H9 (cell line): ENCODE results near the gene IRAK1. TPM values are rescaled to one million over a fixed set of nuclear protein-coding genes. Genes with fewer than 3 reads are reported as not detected.
A peak's percentile ranks its signal among the peaks of the same experiment; 100 is the strongest.

Source experiments
- DNase-seq: peaks from one replicate; pipeline ENCODE4 v3.0.0-alpha.2; 2017
- H2AFZ ChIP-seq: one replicate; pipeline ENCODE4 v1.6.1; 2013; ENCODE audit warnings: mild to moderate bottlenecking, low read length, control low read depth, moderate library complexity
- H2AK5ac ChIP-seq: 2 replicates; pipeline ENCODE4 v1.6.1; 2013; ENCODE audit warnings: low read length, control low read depth, mixed read lengths; ENCODE audit not compliant: insufficient read length
- H2BK120ac ChIP-seq: one replicate; pipeline ENCODE4 v1.6.1; 2013; ENCODE audit warnings: low read depth, mild to moderate bottlenecking, low read length, control low read depth, inconsistent platforms; ENCODE audit not compliant: poor library complexity, severe bottlenecking
- H2BK12ac ChIP-seq: 2 replicates; pipeline ENCODE4 v1.6.1; 2013; ENCODE audit warnings: low read length, control low read depth, mixed read lengths, low read depth; ENCODE audit not compliant: insufficient read length
- H2BK15ac ChIP-seq: 2 replicates; pipeline ENCODE4 v1.6.1; 2013; ENCODE audit warnings: low read depth, low read length, control low read depth
- H2BK20ac ChIP-seq: one replicate; pipeline ENCODE4 v1.6.1; 2013; ENCODE audit warnings: low read depth, mild to moderate bottlenecking, low read length, control low read depth, inconsistent platforms; ENCODE audit not compliant: poor library complexity, severe bottlenecking
- H2BK5ac ChIP-seq: 2 replicates; pipeline ENCODE4 v1.6.1; 2013; ENCODE audit warnings: low read length, control low read depth, mixed read lengths; ENCODE audit not compliant: insufficient read length
- H3K14ac ChIP-seq: 2 replicates; pipeline ENCODE4 v1.6.1; 2013; ENCODE audit warnings: low read length, control low read depth; ENCODE audit not compliant: insufficient read depth
- H3K18ac ChIP-seq: 2 replicates; pipeline ENCODE4 v1.6.1; 2013; ENCODE audit warnings: low read depth, mild to moderate bottlenecking, mixed read lengths, low read length, control low read depth; ENCODE audit not compliant: insufficient read length
- H3K23ac ChIP-seq: 2 replicates; pipeline ENCODE4 v1.6.1; 2013; ENCODE audit warnings: low read length, control low read depth, mixed read lengths, low read depth; ENCODE audit not compliant: insufficient read length
- H3K23me2 ChIP-seq: 2 replicates; pipeline ENCODE4 v1.6.1; 2013; ENCODE audit warnings: low read depth, mild to moderate bottlenecking, mixed read lengths, low read length, control low read depth; ENCODE audit not compliant: insufficient read length, poor library complexity, severe bottlenecking
- H3K27ac ChIP-seq: 2 replicates; pipeline ENCODE4 v1.5.1; 2013; ENCODE audit warnings: low read length, control low read depth, mixed read lengths, low read depth; ENCODE audit not compliant: insufficient read length
- H3K27me3 ChIP-seq: 2 replicates; pipeline ENCODE4 v1.6.1; 2013; ENCODE audit warnings: low read length, control low read depth, inconsistent platforms; ENCODE audit not compliant: insufficient read depth
- H3K4ac ChIP-seq: 2 replicates; pipeline ENCODE4 v1.6.1; 2013; ENCODE audit warnings: low read depth, mild to moderate bottlenecking, control low read depth, inconsistent platforms, low read length, moderate library complexity
- H3K4me1 ChIP-seq: 2 replicates; pipeline ENCODE4 v1.6.1; 2013; ENCODE audit warnings: low read length, control low read depth, inconsistent platforms; ENCODE audit not compliant: insufficient read depth
- H3K4me2 ChIP-seq: 2 replicates; pipeline ENCODE4 v1.6.1; 2013; ENCODE audit warnings: low read length, control low read depth, mixed read lengths; ENCODE audit not compliant: insufficient read length, insufficient read depth
- H3K56ac ChIP-seq: 2 replicates; pipeline ENCODE4 v1.6.1; 2013; ENCODE audit warnings: low read depth, mild to moderate bottlenecking, mixed read lengths, low read length, control low read depth; ENCODE audit not compliant: insufficient read length
- H3K79me1 ChIP-seq: 2 replicates; pipeline ENCODE4 v1.6.1; 2013; ENCODE audit warnings: low read depth, mild to moderate bottlenecking, moderate library complexity, low read length, control low read depth, inconsistent platforms; ENCODE audit not compliant: insufficient read depth, poor library complexity, severe bottlenecking
- H3K79me2 ChIP-seq: 2 replicates; pipeline ENCODE4 v1.6.1; 2013; ENCODE audit warnings: low read length, control low read depth, inconsistent platforms; ENCODE audit not compliant: insufficient read depth
- H3K9ac ChIP-seq: 2 replicates; pipeline ENCODE4 v1.6.1; 2013; ENCODE audit warnings: low read length, control low read depth, mixed read lengths; ENCODE audit not compliant: insufficient read length; ENCODE audit errors: extremely low read depth
- H3K9me3 ChIP-seq: one replicate; pipeline ENCODE4 v1.6.1; 2013; ENCODE audit warnings: low read depth, low read length, inconsistent platforms; ENCODE audit not compliant: control insufficient read depth
- H3T11ph ChIP-seq: one replicate; pipeline ENCODE4 v1.6.1; 2013; ENCODE audit warnings: mild to moderate bottlenecking, low read length, control low read depth, inconsistent platforms
- H4K20me1 ChIP-seq: one replicate; pipeline ENCODE4 v1.6.1; 2013; ENCODE audit not compliant: control insufficient read depth, insufficient read length, insufficient read depth
- H4K5ac ChIP-seq: 2 replicates; pipeline ENCODE4 v1.6.1; 2013; ENCODE audit warnings: low read depth, mild to moderate bottlenecking, mixed read lengths, low read length, control low read depth; ENCODE audit not compliant: insufficient read length
- H4K8ac ChIP-seq: replicated peaks from 2 replicates; pipeline ENCODE4 v1.6.1; 2013; ENCODE audit warnings: low read length, control low read depth, mixed read lengths, low read depth; ENCODE audit not compliant: insufficient read length
- H4K91ac ChIP-seq: 2 replicates; pipeline ENCODE4 v1.6.1; 2013; ENCODE audit warnings: low read depth, mild to moderate bottlenecking, moderate library complexity, mixed read lengths, low read length, control low read depth; ENCODE audit not compliant: insufficient read length
- H3K27ac Mint-ChIP-seq, 3 experiments: 2 replicates in 2 of 3; 3 replicates in 1 of 3; pipeline ENCODE4 v1.8.0; 2020 to 2021; ENCODE audit warnings: mixed read lengths in 3 of 3, mild to moderate bottlenecking in 1 of 3, moderate library complexity in 1 of 3
- H3K27me3 Mint-ChIP-seq: 2 replicates; pipeline ENCODE4 v1.8.0; 2021; ENCODE audit warnings: low read depth, mild to moderate bottlenecking, moderate library complexity, mixed read lengths
- H3K36me3 Mint-ChIP-seq, 3 experiments: 2 replicates in 2 of 3; 3 replicates in 1 of 3; pipeline ENCODE4 v1.8.0; 2020 to 2021; ENCODE audit warnings: low read depth in 3 of 3, mixed read lengths in 3 of 3; ENCODE audit not compliant: insufficient read depth in 1 of 3
- H3K4me1 Mint-ChIP-seq, 2 experiments: 2 replicates each; pipeline ENCODE4 v1.8.0; 2020; ENCODE audit warnings: mixed read lengths in 2 of 2
- H3K4me3 Mint-ChIP-seq, 2 experiments: 2 replicates in 1 of 2; 3 replicates in 1 of 2; pipeline ENCODE4 v1.8.0; 2020 to 2021; ENCODE audit warnings: mild to moderate bottlenecking in 2 of 2, mixed read lengths in 2 of 2, moderate library complexity in 1 of 2
- H3K9me3 Mint-ChIP-seq, 2 experiments: 2 replicates in 1 of 2; 3 replicates in 1 of 2; pipeline ENCODE4 v1.8.0; 2020; ENCODE audit warnings: mild to moderate bottlenecking in 2 of 2, mixed read lengths in 2 of 2, moderate library complexity in 1 of 2
- WGBS: extraction: QIAGEN DNeasy Blood & Tissue Kit; methylation state at CpG from one replicate; pipeline ENCODE4 v1.1.7; 2013; ENCODE audit warnings: missing lambda C conversion rate, low lambda C conversion rate, mixed read lengths; ENCODE audit not compliant: insufficient read length; ENCODE audit errors: extremely low coverage; 5-methylcytosine and 5-hydroxymethylcytosine counted together
- total RNA-seq: library from RNA; stranded (reverse); gene quantifications from 2 replicates; pipeline ENCODE4 v1.2.1, GENCODE V29; 2021
- TF ChIP-seq, protein P1 (sequence below): fragments of 200-600 bp; sonication (generic); conservative IDR thresholded peaks from 3 replicates; pipeline ENCODE4 v1.8.0; 2021; ENCODE audit warnings: antibody characterized with exemption, mild to moderate bottlenecking

IRAK1 gene
- total RNA-seq, 1 experiment from 2014 or later, result 98.4 TPM

DNA sequence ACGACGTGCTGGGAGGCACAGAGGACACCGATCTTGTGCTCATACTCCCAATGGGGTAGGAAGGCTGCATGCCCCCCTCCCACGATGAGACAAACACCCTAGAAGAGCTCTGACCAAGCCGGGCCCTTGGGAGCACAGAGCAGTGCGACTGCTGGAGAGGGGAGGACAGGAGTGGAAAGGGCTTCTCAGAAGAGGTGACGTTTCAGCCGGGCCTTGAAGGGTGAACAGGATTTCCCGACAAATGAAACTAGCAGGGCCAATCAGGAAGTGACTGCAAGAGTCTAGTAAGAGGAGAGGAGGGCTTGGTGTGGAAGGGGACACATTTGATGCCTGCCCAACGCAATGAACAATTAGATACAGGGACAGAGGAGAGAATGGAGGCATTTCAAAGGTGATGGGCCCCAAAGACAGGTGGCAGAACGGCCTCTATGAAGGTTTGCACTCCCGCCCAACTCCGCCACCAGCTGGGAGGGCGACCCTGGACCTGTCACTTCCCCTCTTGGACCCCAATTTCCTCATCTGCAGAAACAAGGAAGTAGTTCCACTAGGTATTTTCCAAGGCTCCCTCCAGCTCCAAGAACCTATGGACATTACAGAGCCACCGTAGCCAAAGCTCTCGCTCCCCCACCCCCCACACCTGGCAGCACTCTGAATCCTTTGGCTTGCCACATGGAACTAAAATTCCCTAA, 52.0 kb downstream of the IRAK1 start:
- Histone ChIP-seq H3K79me2 (peaks cover 50% of the 10 kb centered on the region; the same call in 1 of the 2 replicates), H3K18ac (no peak overlapping the region), H2BK20ac (no peak overlapping the region), H3K4me2 (peak overlapping the region; percentile 80), H3T11ph (no peak overlapping the region), H3K27ac (no peak overlapping the region), H3K14ac (no peak overlapping the region; the same call in 1 of the 2 replicates), H3K4ac (no peak overlapping the region), H2BK12ac (no peak overlapping the region), H4K91ac (no peak overlapping the region), H3K9ac (no peak overlapping the region), H3K9me3 (no peaks in the 10 kb centered on the region), H2AFZ (no peak overlapping the region), H2BK5ac (no peak overlapping the region), H4K20me1 (no peaks in the 10 kb centered on the region), H4K5ac (no peak overlapping the region), H2BK15ac (no peak overlapping the region), H3K79me1 (peaks cover 5% of the 10 kb centered on the region), H3K23me2 (peaks cover 13% of the 10 kb centered on the region), H2AK5ac (no peak overlapping the region), H3K4me1 (peaks cover 4% of the 10 kb centered on the region; the same call in 1 of the 2 replicates), H3K56ac (no peak overlapping the region), H3K27me3 (no peaks in the 10 kb centered on the region), H2BK120ac (no peak overlapping the region), H3K23ac (no peak overlapping the region), H4K8ac (no peak overlapping the region)
- DNase-seq, result no peak
- H3K27ac Mint-ChIP-seq, result peak overlapping the region; percentile 20 to 90 (median 38)
- peak overlapping the region; percentile 100 for H3K4me3 Mint-ChIP-seq
- peaks cover 29 to 38% of the 10 kb centered on the region in 2 experiments for H3K4me1 Mint-ChIP-seq
- no CpG with 5 or more reads among the region's 16 CpGs for WGBS
- TF ChIP-seq, protein P1, sequence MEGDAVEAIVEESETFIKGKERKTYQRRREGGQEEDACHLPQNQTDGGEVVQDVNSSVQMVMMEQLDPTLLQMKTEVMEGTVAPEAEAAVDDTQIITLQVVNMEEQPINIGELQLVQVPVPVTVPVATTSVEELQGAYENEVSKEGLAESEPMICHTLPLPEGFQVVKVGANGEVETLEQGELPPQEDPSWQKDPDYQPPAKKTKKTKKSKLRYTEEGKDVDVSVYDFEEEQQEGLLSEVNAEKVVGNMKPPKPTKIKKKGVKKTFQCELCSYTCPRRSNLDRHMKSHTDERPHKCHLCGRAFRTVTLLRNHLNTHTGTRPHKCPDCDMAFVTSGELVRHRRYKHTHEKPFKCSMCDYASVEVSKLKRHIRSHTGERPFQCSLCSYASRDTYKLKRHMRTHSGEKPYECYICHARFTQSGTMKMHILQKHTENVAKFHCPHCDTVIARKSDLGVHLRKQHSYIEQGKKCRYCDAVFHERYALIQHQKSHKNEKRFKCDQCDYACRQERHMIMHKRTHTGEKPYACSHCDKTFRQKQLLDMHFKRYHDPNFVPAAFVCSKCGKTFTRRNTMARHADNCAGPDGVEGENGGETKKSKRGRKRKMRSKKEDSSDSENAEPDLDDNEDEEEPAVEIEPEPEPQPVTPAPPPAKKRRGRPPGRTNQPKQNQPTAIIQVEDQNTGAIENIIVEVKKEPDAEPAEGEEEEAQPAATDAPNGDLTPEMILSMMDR, result no peak
- H3K9me3 Mint-ChIP-seq, result peaks cover 0 to 5% of the 10 kb centered on the region in 2 experiments; a peak in 2 of 5 replicates
- peaks cover 22 to 48% (median 29%) of the 10 kb centered on the region in 3 experiments for H3K36me3 Mint-ChIP-seq
- H3K27me3 Mint-ChIP-seq, result no peaks in the 10 kb centered on the region
